Fibroblast of villous mesenchyme (primary cell): ENCODE measurements around the gene GFRA4. TPM values are rescaled to one million over a fixed set of nuclear protein-coding genes. Genes with fewer than 3 reads are reported as not detected.
A peak's percentile ranks its signal among the peaks of the same experiment; 100 is the strongest.

Experiments used
- DNase-seq: peaks from one replicate; pipeline ENCODE4 v3.0.0-alpha.2; 2010; ENCODE audit warnings: low read depth
- H3K4me3 ChIP-seq: 2 replicates; pipeline ENCODE4 v1.5.1; 2011; ENCODE audit warnings: low read depth, mild to moderate bottlenecking, low read length
- total RNA-seq: library from RNA; depleted of rRNA; stranded (reverse); fragments of >200 nt; gene quantifications from 2 replicates; pipeline ENCODE4 v1.2.3, GENCODE V29; 2012
- TF ChIP-seq, protein P1 (sequence below): IDR thresholded peaks from 2 replicates; pipeline ENCODE4 v1.5.1; 2012; ENCODE audit warnings: low read depth, mild to moderate bottlenecking, low read length; ENCODE audit not compliant: insufficient read depth

Gene GFRA4
- not detected in 2 replicates for total RNA-seq

DNA sequence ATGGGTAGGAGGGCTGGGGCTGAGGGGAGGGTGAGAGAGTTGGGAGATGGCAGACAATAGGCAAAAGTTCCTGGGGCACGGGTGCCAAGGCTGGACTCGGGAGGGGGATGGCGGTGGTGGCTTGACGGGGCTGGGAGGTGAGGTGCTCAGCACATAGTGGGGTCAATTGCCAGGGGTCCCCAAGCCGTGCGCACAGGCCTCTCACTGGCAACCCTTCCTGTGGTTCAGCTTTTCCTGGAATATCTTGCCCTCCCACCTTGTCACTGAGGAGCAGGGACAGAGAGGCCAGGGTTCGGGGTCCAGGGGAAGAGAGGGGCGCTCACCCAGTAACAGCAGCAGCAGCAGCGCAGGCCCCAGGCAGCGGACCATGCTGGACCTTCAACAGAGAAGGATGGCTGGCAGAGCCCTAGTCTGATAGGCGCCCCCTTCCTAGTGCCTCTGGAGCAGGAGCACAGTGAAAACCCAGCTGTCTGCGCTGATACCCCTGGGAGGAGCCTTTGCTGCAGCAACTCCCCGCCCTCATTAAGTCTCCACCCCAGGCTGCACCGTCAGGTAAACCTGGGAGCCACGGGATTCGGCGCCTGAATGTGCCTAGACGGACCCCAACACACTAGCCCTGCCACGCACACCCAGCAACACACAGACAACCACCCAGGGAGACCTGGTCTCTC, at the start of gene GFRA4:
GFRA4 (minus strand) TSS at position 369 of the 671 bp plus-strand sequence; CDS start at position 369, 0 bp downstream.
- TF ChIP-seq, protein P1, sequence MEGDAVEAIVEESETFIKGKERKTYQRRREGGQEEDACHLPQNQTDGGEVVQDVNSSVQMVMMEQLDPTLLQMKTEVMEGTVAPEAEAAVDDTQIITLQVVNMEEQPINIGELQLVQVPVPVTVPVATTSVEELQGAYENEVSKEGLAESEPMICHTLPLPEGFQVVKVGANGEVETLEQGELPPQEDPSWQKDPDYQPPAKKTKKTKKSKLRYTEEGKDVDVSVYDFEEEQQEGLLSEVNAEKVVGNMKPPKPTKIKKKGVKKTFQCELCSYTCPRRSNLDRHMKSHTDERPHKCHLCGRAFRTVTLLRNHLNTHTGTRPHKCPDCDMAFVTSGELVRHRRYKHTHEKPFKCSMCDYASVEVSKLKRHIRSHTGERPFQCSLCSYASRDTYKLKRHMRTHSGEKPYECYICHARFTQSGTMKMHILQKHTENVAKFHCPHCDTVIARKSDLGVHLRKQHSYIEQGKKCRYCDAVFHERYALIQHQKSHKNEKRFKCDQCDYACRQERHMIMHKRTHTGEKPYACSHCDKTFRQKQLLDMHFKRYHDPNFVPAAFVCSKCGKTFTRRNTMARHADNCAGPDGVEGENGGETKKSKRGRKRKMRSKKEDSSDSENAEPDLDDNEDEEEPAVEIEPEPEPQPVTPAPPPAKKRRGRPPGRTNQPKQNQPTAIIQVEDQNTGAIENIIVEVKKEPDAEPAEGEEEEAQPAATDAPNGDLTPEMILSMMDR = no peak
- no peak for DNase-seq
- no peak within 1 kb of the TSS for H3K4me3 ChIP-seq

DNA sequence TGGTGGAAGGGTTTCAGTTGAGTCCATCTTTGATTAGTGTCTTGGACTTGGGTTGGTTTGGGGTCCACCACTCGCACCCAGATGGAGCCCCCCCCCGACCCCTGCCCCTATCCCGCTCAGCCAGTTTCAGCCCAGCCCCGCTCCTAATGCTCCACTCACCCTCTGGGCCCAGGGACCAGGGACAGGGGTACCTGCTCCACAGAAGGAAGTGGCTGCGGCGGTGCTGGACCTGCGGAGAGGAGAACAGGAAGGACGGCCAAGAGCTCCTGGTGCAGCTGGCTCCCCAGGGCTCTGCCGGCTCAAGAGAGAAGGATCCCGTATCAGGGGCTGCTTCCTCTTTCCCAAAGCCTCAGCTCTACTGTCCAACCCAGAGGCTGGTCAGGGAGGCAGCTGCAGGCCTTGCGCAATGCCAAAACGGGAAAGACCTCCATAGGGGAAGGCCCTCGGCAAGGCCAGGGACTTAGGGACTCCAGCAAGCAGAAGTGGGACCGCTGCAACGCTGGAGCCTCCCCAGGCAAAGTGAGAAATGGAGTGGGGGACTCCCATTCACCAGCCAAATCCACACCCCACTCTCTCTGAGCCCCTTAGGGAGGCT, 49.2 kb upstream of the GFRA4 start, which contains the start of gene SIGLEC1:
SIGLEC1 (minus strand) TSS at position 322 of the 595 bp plus-strand sequence. CDS start 5,472 bp downstream, outside the sequence.
- TF ChIP-seq, protein P1 = no peak
- H3K4me3 ChIP-seq = no peak within 1 kb of the TSS
- DNase-seq = no peak

GRCh38 chr20:3711484-3711941, 48.3 kb upstream of the GFRA4 start:
- H3K4me3 ChIP-seq = no peak overlapping the region
- TF ChIP-seq, protein P1 = no peak
- DNase-seq = no peak

DNA sequence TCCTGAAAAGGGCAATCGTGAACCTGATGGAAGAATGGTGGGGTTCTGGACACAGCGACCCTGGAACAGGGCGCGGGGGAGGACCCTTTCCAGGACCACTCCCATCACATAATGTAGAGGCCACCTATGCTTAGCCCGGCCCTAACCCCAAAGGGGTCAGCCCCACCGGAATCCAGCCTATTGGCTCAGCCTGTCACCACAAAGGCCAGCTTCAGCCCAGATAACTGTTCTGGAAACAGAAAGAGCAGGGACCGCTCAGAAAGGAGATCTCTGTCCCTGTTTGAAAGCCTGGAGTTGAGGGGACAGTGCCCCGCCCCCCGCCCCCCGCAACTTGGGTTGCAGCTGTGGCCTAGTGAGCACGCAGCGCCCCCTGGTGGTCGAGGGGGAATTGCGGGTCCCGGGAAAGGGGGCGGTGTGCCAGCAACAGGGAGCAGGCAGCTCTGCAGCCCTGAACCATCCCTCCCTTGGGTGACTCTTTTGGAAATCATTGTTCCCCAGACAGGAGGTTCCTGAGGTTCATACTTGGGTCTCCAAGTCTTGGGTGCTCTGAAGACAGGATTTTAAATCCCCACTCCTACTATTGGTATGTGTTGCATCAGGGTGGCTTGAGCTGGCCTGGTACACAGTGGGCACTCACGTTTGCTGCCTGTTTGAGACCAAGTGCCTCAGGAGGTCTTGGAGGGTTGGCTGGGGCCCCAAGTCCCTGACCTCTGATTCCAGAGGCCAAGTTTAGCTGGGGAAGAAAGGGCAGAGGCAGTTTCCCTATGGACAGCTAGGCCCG, 47.7 kb upstream of the GFRA4 start:
- no peak overlapping the region for H3K4me3 ChIP-seq
- peak; percentile 57 for DNase-seq
- TF ChIP-seq, protein P1 = peak; percentile 89

DNA sequence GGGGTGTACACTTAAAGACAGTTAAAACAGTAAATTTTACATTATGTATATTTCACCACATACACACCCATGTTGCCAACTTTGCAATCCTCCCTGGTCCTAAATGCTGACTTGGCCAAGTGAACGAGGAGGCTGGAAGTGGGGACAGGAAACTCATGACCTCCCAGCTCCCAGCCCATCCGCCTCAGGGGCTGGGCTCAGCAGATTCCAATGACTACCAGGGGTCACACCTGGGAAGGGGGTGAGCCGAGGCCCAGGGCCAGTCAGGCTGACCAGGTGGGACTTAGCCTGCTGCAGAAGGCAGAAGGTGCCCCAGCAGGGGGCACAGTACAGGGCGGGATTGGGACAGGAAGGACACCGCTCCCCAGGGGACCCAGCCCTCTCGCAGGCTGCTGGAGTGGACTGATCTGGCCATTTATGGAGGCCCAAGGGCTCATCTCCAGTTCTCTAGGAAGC, 46.8 kb upstream of the GFRA4 start:
- TF ChIP-seq, protein P1 = no peak
- H3K4me3 ChIP-seq = no peak overlapping the region
- DNase-seq = no peak

DNA sequence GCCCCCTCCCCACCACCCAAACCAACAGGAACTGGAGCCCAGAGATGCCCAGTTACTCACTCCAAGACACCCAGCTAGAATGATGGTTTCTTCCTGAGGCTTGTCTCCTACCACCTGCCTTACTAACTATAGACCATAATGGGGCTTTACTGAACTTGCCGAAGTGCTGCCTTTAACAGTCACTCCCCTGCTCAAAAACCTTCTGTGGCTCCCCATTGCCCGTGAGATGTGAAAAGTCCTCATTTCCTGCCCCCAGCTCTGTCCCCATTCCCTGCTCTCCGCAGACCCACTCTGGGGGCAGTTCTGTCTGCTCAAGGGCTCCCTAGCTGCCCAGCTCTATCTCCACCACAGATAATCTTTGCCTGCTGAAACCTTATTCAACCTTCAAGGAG, 44.3 kb upstream of the GFRA4 start:
- TF ChIP-seq, protein P1 = no peak
- no peak overlapping the region for H3K4me3 ChIP-seq
- DNase-seq = no peak
